ENCODE measurements around the gene SPART.

DNA sequence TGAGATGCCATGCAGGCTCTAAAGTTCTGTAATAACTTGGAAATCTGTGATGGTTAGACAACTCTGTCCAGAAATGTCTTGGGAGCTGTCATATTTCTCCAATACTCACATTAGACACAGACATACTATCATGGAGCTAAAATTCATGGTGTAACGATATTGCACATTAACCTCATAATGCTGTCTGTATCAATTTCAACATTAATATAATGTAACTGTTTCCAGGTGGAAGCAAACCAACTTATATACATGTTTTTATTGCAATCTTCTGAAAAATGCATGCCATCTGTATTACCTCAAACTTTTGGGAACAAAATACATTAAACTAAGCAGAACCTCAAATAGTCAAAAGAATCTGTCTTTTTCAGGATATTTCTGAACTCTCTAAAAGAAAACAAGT lies 14.7 kb upstream of the SPART start:
- TF ChIP-seq, protein P1, sequence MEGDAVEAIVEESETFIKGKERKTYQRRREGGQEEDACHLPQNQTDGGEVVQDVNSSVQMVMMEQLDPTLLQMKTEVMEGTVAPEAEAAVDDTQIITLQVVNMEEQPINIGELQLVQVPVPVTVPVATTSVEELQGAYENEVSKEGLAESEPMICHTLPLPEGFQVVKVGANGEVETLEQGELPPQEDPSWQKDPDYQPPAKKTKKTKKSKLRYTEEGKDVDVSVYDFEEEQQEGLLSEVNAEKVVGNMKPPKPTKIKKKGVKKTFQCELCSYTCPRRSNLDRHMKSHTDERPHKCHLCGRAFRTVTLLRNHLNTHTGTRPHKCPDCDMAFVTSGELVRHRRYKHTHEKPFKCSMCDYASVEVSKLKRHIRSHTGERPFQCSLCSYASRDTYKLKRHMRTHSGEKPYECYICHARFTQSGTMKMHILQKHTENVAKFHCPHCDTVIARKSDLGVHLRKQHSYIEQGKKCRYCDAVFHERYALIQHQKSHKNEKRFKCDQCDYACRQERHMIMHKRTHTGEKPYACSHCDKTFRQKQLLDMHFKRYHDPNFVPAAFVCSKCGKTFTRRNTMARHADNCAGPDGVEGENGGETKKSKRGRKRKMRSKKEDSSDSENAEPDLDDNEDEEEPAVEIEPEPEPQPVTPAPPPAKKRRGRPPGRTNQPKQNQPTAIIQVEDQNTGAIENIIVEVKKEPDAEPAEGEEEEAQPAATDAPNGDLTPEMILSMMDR (optimal IDR thresholded peaks at IDR 0.05 in 1 of 3, IDR thresholded peaks at IDR 0.05 in 1 of 3, conservative IDR thresholded peaks at IDR 0.05 in 1 of 3; ENCODE audit: extremely low read depth in 1 of 3, insufficient read depth in 2 of 3, low read length in 3 of 3) = no peak
- no peak for TF ChIP-seq EZH2 (IDR thresholded peaks at IDR 0.05; ENCODE audit: low read length)
